ENCODE measurements around the gene PLCH2. TPM values are rescaled to one million over a fixed set of nuclear protein-coding genes. Genes with fewer than 3 reads are reported as not detected.

The PLCH2 gene
- total and polyA plus RNA-seq, 2 of the 13 experiments (the other 11 are each of a cell fraction or from before 2014, with no cell fraction given) = 0.15 to 0.67 TPM

- TF ChIP-seq ZBTB40 (IDR thresholded peaks at IDR 0.05) (no peak), ZBTB40 (CRISPR knock-in tag; IDR thresholded peaks at IDR 0.05) (peak; percentile 27), MTERF4 (CRISPR knock-in tag; IDR thresholded peaks at IDR 0.05) (peak; percentile 81; the same call in 1 of the 2 replicates), FOXO1 (CRISPR knock-in tag; IDR thresholded peaks at IDR 0.05) (no peak), SP5 (CRISPR knock-in tag; IDR thresholded peaks at IDR 0.05; ENCODE audit: borderline replicate concordance, low read depth) (peak; percentile 61), PRDM4 (CRISPR knock-in tag; IDR thresholded peaks at IDR 0.05; ENCODE audit: borderline replicate concordance) (no peak), BHLHE40 (IDR thresholded peaks at IDR 0.05; ENCODE audit: low read length) (no peak), POGK (CRISPR knock-in tag; conservative IDR thresholded peaks at IDR 0.05) (peak; percentile 50; the same call in 1 of the 2 replicates), SP2 (CRISPR knock-in tag; IDR thresholded peaks at IDR 0.05) (no peak; the same call in 1 of the 2 replicates), ZNF75D (CRISPR knock-in tag; IDR thresholded peaks at IDR 0.05; ENCODE audit: borderline replicate concordance) (no peak), GFI1 (CRISPR knock-in tag; IDR thresholded peaks at IDR 0.05; ENCODE audit: borderline replicate concordance) (no peak), KDM4B (CRISPR knock-in tag; IDR thresholded peaks at IDR 0.05) (no peak), JUNB (CRISPR knock-in tag; IDR thresholded peaks at IDR 0.05; ENCODE audit: borderline replicate concordance) (no peak)
Observed at GRCh38 chr1:2546515-2547209, 70.6 kb downstream of the PLCH2 start (continued).

Data from HepG2 (cell line).